OCI-LY3 (cell line): ENCODE data around the gene LCK.

Source experiments
- CTCF ChIP-seq: fragments of 200-600, 300-600 bp; sonication (generic); IDR thresholded peaks from 2 replicates; pipeline ENCODE4 v1.5.1; 2014; ENCODE audit warnings: antibody characterized with exemption, low read length, low read depth
- EZH2phosphoT487 ChIP-seq: fragments of 200-600 bp; shearing (Covaris generic); IDR thresholded peaks from 2 replicates; pipeline ENCODE4 v1.6.1; 2018; ENCODE audit warnings: antibody characterized with exemption, mixed run types, low read depth

DNA sequence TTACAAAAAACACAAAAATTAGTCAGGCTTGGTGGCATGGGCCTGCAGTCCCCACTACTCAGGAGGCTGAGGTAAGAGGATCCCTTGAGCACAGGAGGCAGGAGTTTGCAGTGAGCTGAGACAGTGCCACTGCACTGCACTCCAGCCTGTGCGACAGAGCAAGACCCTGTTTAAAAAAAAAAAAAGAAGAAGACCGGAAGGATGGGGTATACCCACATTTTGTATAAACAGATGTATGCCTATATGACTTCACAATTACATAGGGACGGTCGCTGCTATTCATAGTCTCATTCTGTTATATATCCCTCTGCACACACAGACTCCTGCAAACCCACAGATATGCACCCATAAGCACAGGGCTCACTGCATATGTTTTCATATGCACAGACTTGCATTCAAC is 12.7 kb downstream of the LCK start:
- TF ChIP-seq CTCF (no peak), EZH2phosphoT487 (no peak)
